Ovary (tissue), 9 donors: ENCODE measurements around the gene ZMIZ2. TPM values are rescaled to one million over a fixed set of nuclear protein-coding genes. Genes with fewer than 3 reads are reported as not detected.

Experiments
- DNase-seq, 5 donors: peaks; one replicate each; pipeline ENCODE4 v3.0.0-alpha.2; 2019 to 2020
- H3K27ac ChIP-seq, 2 donors: fragments of 200-600 bp; one replicate each; pipeline versions ENCODE4 v1.5.1 to v1.8.0; 2019 to 2022
- H3K27me3 ChIP-seq: fragments of 200-600 bp; one replicate; pipeline ENCODE4 v1.8.0; 2022
- H3K36me3 ChIP-seq: fragments of 200-600 bp; sonication (generic); one replicate; pipeline ENCODE4 v1.5.1; 2019
- H3K4me1 ChIP-seq: one replicate; pipeline ENCODE4 v1.8.1; 2013; ENCODE audit warnings: mild to moderate bottlenecking, moderate library complexity; ENCODE audit not compliant: insufficient read depth
- H3K4me3 ChIP-seq: fragments of 200-600 bp; sonication (generic); one replicate; pipeline ENCODE4 v1.5.1; 2017
- H3K9me3 ChIP-seq, 2 donors: fragments of 200-600 bp in 1 of 2; sonication (generic) in 1 of 2; one replicate each; pipeline versions ENCODE4 v1.5.1 to v1.8.1; 2013 to 2019; ENCODE audit warnings: mild to moderate bottlenecking in 1 of 2, moderate library complexity in 1 of 2
- CTCF ChIP-seq, 3 donors: fragments of 450-650 bp in 2 of 3; fragments of 200-600 bp in 1 of 3; IDR thresholded peaks; one replicate each; pipeline versions ENCODE4 v1.5.1 to v1.8.0; 2016 to 2022; ENCODE audit warnings: antibody characterized with exemption in 3 of 3, mild to moderate bottlenecking in 1 of 3
- EP300 ChIP-seq: sonication (generic); formaldehyde crosslinking; IDR thresholded peaks from one replicate; pipeline ENCODE4 v1.6.1; 2017; ENCODE audit warnings: antibody characterized with exemption
- POLR2A ChIP-seq: fragments of 450-650 bp; IDR thresholded peaks from one replicate; pipeline ENCODE4 v1.6.1; 2017; ENCODE audit warnings: antibody characterized with exemption, mild to moderate bottlenecking, moderate library complexity
- WGBS, 3 donors: extraction: QIAGEN DNeasy Blood & Tissue Kit in 1 of 3; methylation state at CpG; one replicate each; pipeline versions ENCODE4 v1.1.5 to v1.1.7; 2013 to 2017; 5-methylcytosine and 5-hydroxymethylcytosine counted together
- intact Hi-C, 4 donors: fragments of 100-400 bp; cut with DNase I; formaldehyde crosslinking; loops; one replicate each; pipeline versions ENCODE4 v1.11.0 to v1.15.1; 2022 to 2023
- polyA plus RNA-seq, 2 donors: library from polyadenylated mRNA; stranded (reverse); fragments of 200-250 nt in 1 of 2; fragments of 350-450 nt in 1 of 2; fragmentation: Illumina TruSeq in 1 of 2; extraction: RNeasy Lipid Tissue Mini Kit (QIAGEN cat#74804) in 1 of 2; gene quantifications; one replicate each; pipeline ENCODE4 v1.2.3, GENCODE V29; 2013 to 2014
- total RNA-seq, 7 donors: library from RNA; depleted of rRNA in 2 of 7; stranded (reverse); fragments of >200 nt in 2 of 7; fragmentation: NEBNext Ultra II Directional in 3 of 7; extraction: Animal tissue kit (Norgen Biotek cat#: 25700) in 3 of 7; gene quantifications; one replicate each; pipeline versions ENCODE4 v1.1.0 to v1.2.4, GENCODE V29; 2016 to 2023
- donor health status: DM: no; HTN: no; CAD: no; lungs with moderate emphysema.
- donor health status: DM: no; HTN: no; CAD: no.
- donor health status: Bipolar disorder and iron deficiency.
- donor health status: DM: yes; HTN: yes; CAD: no.
- donor health status: DM: no; HTN: no; CAD: no.
- donor health status: DM: yes; HTN: yes; CAD: no.

ZMIZ2 gene
- total and polyA plus RNA-seq, 9 donors: 12.7 to 85.5 (median 68.5) TPM

GRCh38 chr7:44738876-44739665, 9.6 kb upstream of the ZMIZ2 start:
- no peak overlapping the region for H3K27ac ChIP-seq
- no peak overlapping the region for H3K4me3 ChIP-seq
- no peaks in the 10 kb centered on the region for H3K27me3 ChIP-seq
- no peak for DNase-seq
- H3K36me3 ChIP-seq: no peaks in the 10 kb centered on the region
- no peaks in the 10 kb centered on the region for H3K9me3 ChIP-seq
- 91 to 93% (median 92%) methylated on average over 23 of the region's 23 CpGs for WGBS, 3 donors
- no peaks in the 10 kb centered on the region for H3K4me1 ChIP-seq
- TF ChIP-seq POLR2A (no peak), CTCF (IDR thresholded peaks at IDR 0.05) (no peak), EP300 (no peak)
- intact Hi-C loops: loop anchor here in 1 of 4 donors (1.0 kb wide), 1 partner anchor 21 kb away; no protein-coding TSS in a partner anchor

GRCh38 chr7:44740055-44740454, 8.6 kb upstream of the ZMIZ2 start:
- intact Hi-C loops: no loop called here
- H3K4me3 ChIP-seq: no peak overlapping the region
- peak in 1 of 5 donors; percentile 19 for DNase-seq
- 89 to 94% (median 93%) methylated on average over 2 of the region's 2 CpGs for WGBS, 3 donors
- no peak for TF ChIP-seq EP300
- no peak for TF ChIP-seq POLR2A
- no peak for TF ChIP-seq CTCF (IDR thresholded peaks at IDR 0.05)
- H3K27ac ChIP-seq: no peak overlapping the region
- H3K36me3 ChIP-seq: no peaks in the 10 kb centered on the region
- H3K9me3 ChIP-seq: no peaks in the 10 kb centered on the region
- H3K27me3 ChIP-seq: no peaks in the 10 kb centered on the region
- no peaks in the 10 kb centered on the region for H3K4me1 ChIP-seq

- Histone ChIP-seq H3K9me3 (no peaks in the 10 kb centered on the region), H3K27me3 (no peaks in the 10 kb centered on the region), H3K4me3 (no peak overlapping the region), H3K4me1 (no peaks in the 10 kb centered on the region), H3K27ac (no peak overlapping the region), H3K36me3 (no peaks in the 10 kb centered on the region)
- intact Hi-C loops: no loop called here
- TF ChIP-seq POLR2A (no peak), CTCF (IDR thresholded peaks at IDR 0.05) (no peak), EP300 (no peak)
- DNase-seq: no peak
- 54 to 67% (median 55%) methylated on average over 1 of the region's 1 CpG for WGBS, 3 donors
These were observed 4.9 kb upstream of the ZMIZ2 start for GRCh38 chr7:44743750-44744149.

GRCh38 chr7:44748948-44749731, 493 bp downstream of the ZMIZ2 start:
- Histone ChIP-seq H3K36me3 (no peaks in the 10 kb centered on the region), H3K4me1 (peaks cover 12% of the 10 kb centered on the region), H3K4me3 (peak overlapping the region; percentile 59), H3K27me3 (no peaks in the 10 kb centered on the region), H3K9me3 (no peaks in the 10 kb centered on the region), H3K27ac (peak overlapping the region; percentile 34 to 36)
- peak in 2 of 5 donors; percentile 59 to 63 for DNase-seq
- TF ChIP-seq POLR2A: no peak
- no peak for TF ChIP-seq EP300
- no peak for TF ChIP-seq CTCF (IDR thresholded peaks at IDR 0.05)
- WGBS, 3 donors: 0 to 4% (median 1%) methylated on average over 18 to 60 of the region's 60 CpGs
- intact Hi-C loops: loop anchor here in 1 of 4 donors (2.0 to 5.0 kb wide), 3 partner anchors 48 to 142 kb away; partner anchors contain the start of genes H2AZ2, OGDH and PPIA
